ENCODE results near the gene CHST6. TPM values are rescaled to one million over a fixed set of nuclear protein-coding genes. Genes with fewer than 3 reads are reported as not detected.
"Not testable (repeated sequence)": the region's sequence is repeated elsewhere in the genome, so short reads cannot be mapped to it uniquely, and the experiment has no call there.

Gene CHST6
- total and polyA plus RNA-seq, 3 donors from 2014 or later, result 1.1 to 9.4 (median 6.1) TPM

GRCh38 chr16:75429621-75430403 is 65.4 kb downstream of the CHST6 start:
- DNase-seq, result no peak
- Histone ChIP-seq H3K36me3 (ENCODE audit: low read depth, missing control alignments) (no peaks in the 10 kb centered on the region), H3K4me1 (peaks cover 1% of the 10 kb centered on the region), H3K4me3 (no peak overlapping the region), H3K27me3 (no peaks in the 10 kb centered on the region), H3K9me3 (no peaks in the 10 kb centered on the region), H3K27ac (peak overlapping the region; percentile 72 to 77)
- 82 to 85% methylated on average over 11 of the region's 11 CpGs for WGBS, 2 donors
- TF ChIP-seq CTCF (IDR thresholded peaks at IDR 0.05), result no peak
- no peak for TF ChIP-seq POLR2A (IDR thresholded peaks at IDR 0.05)
- intact Hi-C loops (cut with DNase I; ENCODE audit: low total_unique reads), result no loop called here

GRCh38 chr16:75426524-75426923 is 68.7 kb downstream of the CHST6 start:
- H3K9me3 ChIP-seq; DNase-seq; intact Hi-C loops (cut with DNase I; ENCODE audit: low total_unique reads); H3K4me3 ChIP-seq; H3K36me3 ChIP-seq (ENCODE audit: low read depth, missing control alignments); H3K27me3 ChIP-seq: not testable (repeated sequence)
- peaks cover 12% of the 10 kb centered on the region for H3K4me1 ChIP-seq
- peak overlapping the region in 1 of 2 donors; percentile 77 for H3K27ac ChIP-seq
- WGBS, 2 donors, result 50 to 69% methylated on average over 2 of the region's 2 CpGs

GRCh38 chr16:75424105-75424762 is 71.0 kb downstream of the CHST6 start:
- intact Hi-C loops (cut with DNase I; ENCODE audit: low total_unique reads); DNase-seq; H3K36me3 ChIP-seq (ENCODE audit: low read depth, missing control alignments); H3K4me3 ChIP-seq; H3K27me3 ChIP-seq; H3K9me3 ChIP-seq: not testable (repeated sequence)
- Histone ChIP-seq H3K4me1 (peaks cover 27% of the 10 kb centered on the region), H3K27ac (peak overlapping the region; percentile 46 to 59)
- 55% methylated on average over 18 of the region's 18 CpGs for WGBS, 2 donors

GRCh38 chr16:75423723-75424104 is 71.5 kb downstream of the CHST6 start:
- no peak for TF ChIP-seq CTCF (IDR thresholded peaks at IDR 0.05)
- no peak for TF ChIP-seq POLR2A (IDR thresholded peaks at IDR 0.05)
- no peak overlapping the region for H3K4me3 ChIP-seq
- no peaks in the 10 kb centered on the region for H3K9me3 ChIP-seq
- no peak for DNase-seq
- peak overlapping the region in 1 of 2 donors; percentile 46 for H3K27ac ChIP-seq
- 43 to 66% methylated on average over 4 of the region's 4 CpGs for WGBS, 2 donors
- H3K4me1 ChIP-seq, result peaks cover 30% of the 10 kb centered on the region
- no peaks in the 10 kb centered on the region for H3K27me3 ChIP-seq
- intact Hi-C loops (cut with DNase I; ENCODE audit: low total_unique reads), result no loop called here
- no peaks in the 10 kb centered on the region for H3K36me3 ChIP-seq (ENCODE audit: low read depth, missing control alignments)

Other genes starting within 250 kb of the CHST6 start
- 100 to 1,000 TPM; 139 to 201 TPM for gene BCAR1, start 243.8 kb downstream of the CHST6 start, total RNA-seq
- 83.8 TPM for gene BCAR1, start 243.8 kb downstream of the CHST6 start, polyA plus RNA-seq (ENCODE audit: insufficient read depth, low read depth, low replicate concordance)
- 100 to 1,000 TPM; 111 to 133 TPM for gene CFDP1, start 61.9 kb downstream of the CHST6 start, total RNA-seq
- gene CFDP1, start 61.9 kb downstream of the CHST6 start, polyA plus RNA-seq (ENCODE audit: insufficient read depth, low read depth, low replicate concordance), result 127 TPM
- 10 to 100 TPM; 44.3 to 54.2 TPM for gene TMEM170A, start 30.8 kb downstream of the CHST6 start, total RNA-seq
- gene TMEM170A, start 30.8 kb downstream of the CHST6 start, polyA plus RNA-seq (ENCODE audit: insufficient read depth, low read depth, low replicate concordance), result 42.2 TPM
- under 1 TPM; 0.55 to 0.74 TPM for gene CHST5, start 40.7 kb upstream of the CHST6 start, total RNA-seq
- 0.26 TPM for gene CHST5, start 40.7 kb upstream of the CHST6 start, polyA plus RNA-seq (ENCODE audit: insufficient read depth, low read depth, low replicate concordance)
- 10 to 100 TPM; 21.2 to 25.4 TPM for gene TMEM231, start 60.8 kb upstream of the CHST6 start, total RNA-seq
- 29.2 TPM for gene TMEM231, start 60.8 kb upstream of the CHST6 start, polyA plus RNA-seq (ENCODE audit: insufficient read depth, low read depth, low replicate concordance)
- 100 to 1,000 TPM; 113 to 122 TPM for gene GABARAPL2, start 70.9 kb upstream of the CHST6 start, total RNA-seq
- gene GABARAPL2, start 70.9 kb upstream of the CHST6 start, polyA plus RNA-seq (ENCODE audit: insufficient read depth, low read depth, low replicate concordance), result 157 TPM
- 100 to 1,000 TPM; 104 to 172 TPM for gene ADAT1, start 127.8 kb upstream of the CHST6 start, total RNA-seq
- gene ADAT1, start 127.8 kb upstream of the CHST6 start, polyA plus RNA-seq (ENCODE audit: insufficient read depth, low read depth, low replicate concordance), result 84.2 TPM
- 100 to 1,000 TPM; 137 to 139 TPM for gene KARS1, start 152.2 kb upstream of the CHST6 start, total RNA-seq
- 254 TPM for gene KARS1, start 152.2 kb upstream of the CHST6 start, polyA plus RNA-seq (ENCODE audit: insufficient read depth, low read depth, low replicate concordance)
- gene TERF2IP, start 152.3 kb upstream of the CHST6 start, total RNA-seq, result 100 to 1,000 TPM; 153 to 161 TPM
- gene TERF2IP, start 152.3 kb upstream of the CHST6 start, polyA plus RNA-seq (ENCODE audit: insufficient read depth, low read depth, low replicate concordance), result 124 TPM
- gene CPHXL2, start 181.6 kb upstream of the CHST6 start, total RNA-seq, result under 1 TPM in 1 of 2 donors, not detected in 1; 0.31 TPM
- not detected for gene CPHXL2, start 181.6 kb upstream of the CHST6 start, polyA plus RNA-seq (ENCODE audit: insufficient read depth, low read depth, low replicate concordance)
- not detected for gene DUXB, start 206.0 kb upstream of the CHST6 start, total RNA-seq
- gene DUXB, start 206.0 kb upstream of the CHST6 start, polyA plus RNA-seq (ENCODE audit: insufficient read depth, low read depth, low replicate concordance), result 0.30 TPM
- 1 to 10 TPM in 1 of 2 donors, under 1 TPM in 1; 0.68 to 1.2 TPM for gene CPHXL, start 231.0 kb upstream of the CHST6 start, total RNA-seq
- 0.54 TPM for gene CPHXL, start 231.0 kb upstream of the CHST6 start, polyA plus RNA-seq (ENCODE audit: insufficient read depth, low read depth, low replicate concordance)